HepG2 (cell line): ENCODE results near the gene TPRN. TPM values are rescaled to one million over a fixed set of nuclear protein-coding genes. Genes with fewer than 3 reads are reported as not detected.

Experiments used
- BORCS8-MEF2B ChIP-seq: sonication (generic); formaldehyde crosslinking; IDR thresholded peaks from 2 replicates; pipeline ENCODE4 v1.8.0; 2022; ENCODE audit warnings: mild to moderate bottlenecking, missing genetic modification reagents
- CCDC6 ChIP-seq: sonication (generic); formaldehyde crosslinking; IDR thresholded peaks from 2 replicates; pipeline ENCODE4 v1.8.1; 2022; ENCODE audit warnings: mild to moderate bottlenecking, missing genetic modification reagents, moderate library complexity
- FOXJ3 ChIP-seq: sonication (generic); formaldehyde crosslinking; IDR thresholded peaks from 2 replicates; pipeline ENCODE4 v1.4.0; 2020; ENCODE audit warnings: missing genetic modification reagents, mild to moderate bottlenecking, borderline replicate concordance
- GATAD1 ChIP-seq: IDR thresholded peaks from 2 replicates; pipeline ENCODE4 v1.6.1; 2016; ENCODE audit warnings: missing genetic modification reagents, missing compliant biosample characterization
- HNF4A ChIP-seq: sonication (generic); formaldehyde crosslinking; IDR thresholded peaks from 2 replicates; pipeline ENCODE4 v1.4.0; 2020; ENCODE audit warnings: missing genetic modification reagents
- HNRNPL ChIP-seq: fragments of 200-400 bp; formaldehyde crosslinking; IDR thresholded peaks from 2 replicates; pipeline ENCODE4 v1.6.1; 2017; ENCODE audit warnings: mild to moderate bottlenecking, low read depth, low read length
- IRF2 ChIP-seq: IDR thresholded peaks from 2 replicates; pipeline ENCODE4 v1.6.1; 2018; ENCODE audit warnings: missing genetic modification reagents, missing compliant biosample characterization
- KDM6A ChIP-seq: IDR thresholded peaks from 2 replicates; pipeline ENCODE4 v1.6.1; 2016; ENCODE audit warnings: low read depth
- RELA ChIP-seq: sonication (generic); formaldehyde crosslinking; IDR thresholded peaks from 2 replicates; pipeline ENCODE4 v1.4.0; 2020; ENCODE audit warnings: missing genetic modification reagents
- SNAI1 ChIP-seq: sonication (generic); formaldehyde crosslinking; IDR thresholded peaks from 2 replicates; pipeline ENCODE4 v1.5.0; 2020; ENCODE audit warnings: mild to moderate bottlenecking, missing genetic modification reagents, borderline replicate concordance
- SOX6 ChIP-seq, 2 experiments: fragments of 450-650 bp in 1 of 2; sonication (generic) in 1 of 2; formaldehyde crosslinking in 1 of 2; IDR thresholded peaks; 2 replicates each; pipeline versions ENCODE4 v1.4.0 to v1.6.1; 2017 to 2020; ENCODE audit warnings: antibody characterized with exemption in 1 of 2, mild to moderate bottlenecking in 1 of 2, missing genetic modification reagents in 1 of 2
- TBX3 ChIP-seq: fragments of 450-650 bp; IDR thresholded peaks from 2 replicates; pipeline ENCODE4 v1.6.1; 2017; ENCODE audit warnings: antibody characterized with exemption, mild to moderate bottlenecking, inconsistent platforms, borderline replicate concordance
- XRCC5 ChIP-seq: fragments of 200-400 bp; formaldehyde crosslinking; optimal IDR thresholded peaks from 2 replicates; pipeline ENCODE3; 2017; ENCODE audit warnings: mild to moderate bottlenecking, low read length
- ZMAT3 ChIP-seq: sonication (generic); formaldehyde crosslinking; conservative IDR thresholded peaks from 2 replicates; pipeline ENCODE4 v1.7.0; 2021; ENCODE audit warnings: missing genetic modification reagents
- ZMYM2 ChIP-seq: sonication (generic); formaldehyde crosslinking; IDR thresholded peaks from 2 replicates; pipeline ENCODE4 v1.8.0; 2022; ENCODE audit warnings: mild to moderate bottlenecking, missing genetic modification reagents
- ZNF251 ChIP-seq: sonication (generic); formaldehyde crosslinking; IDR thresholded peaks from 2 replicates; pipeline ENCODE4 v1.9.0; 2021; ENCODE audit warnings: mild to moderate bottlenecking, missing genetic modification reagents
- ZNF543 ChIP-seq: sonication (generic); formaldehyde crosslinking; IDR thresholded peaks from 2 replicates; pipeline ENCODE4 v1.4.0; 2020; ENCODE audit warnings: mild to moderate bottlenecking, missing genetic modification reagents
- polyA plus RNA-seq, 8 experiments: library from polyadenylated mRNA; depleted of rRNA in 3 of 8; stranded (reverse) in 7 of 8; unstranded in 1 of 8; fragments of >200 nt; fragmentation: Illumina TruSeq in 4 of 8; extraction: Trizol in 4 of 8; gene quantifications; 2 replicates each; pipeline versions ENCODE4 v1.2.1 to v1.2.3, GENCODE V29; 2011 to 2016; ENCODE audit warnings: low read depth in 4 of 8, missing spikeins in 1 of 8, mixed read lengths in 1 of 8; ENCODE audit not compliant: insufficient read depth in 1 of 8
- total RNA-seq, 5 experiments: library from RNA; depleted of rRNA; stranded (reverse); fragments of >200 nt; fragmentation: Illumina TruSeq; extraction: Trizol; gene quantifications; 2 replicates each; pipeline ENCODE4 v1.2.3, GENCODE V29; 2016; ENCODE audit warnings: low read depth in 1 of 5
- TF ChIP-seq, protein P1 (sequence below): IDR thresholded peaks from 2 replicates; pipeline ENCODE4 v1.6.1; 2016; ENCODE audit warnings: low read depth, borderline replicate concordance
- TF ChIP-seq, protein P2 (sequence below): IDR thresholded peaks from 2 replicates; pipeline ENCODE4 v1.6.1; 2016; ENCODE audit warnings: mild to moderate bottlenecking
- TF ChIP-seq, protein P3 (sequence below): sonication (generic); formaldehyde crosslinking; IDR thresholded peaks from 2 replicates; pipeline ENCODE4 v1.5.1; 2020; ENCODE audit warnings: missing genetic modification reagents, mild to moderate bottlenecking, borderline replicate concordance
- TF ChIP-seq, protein P4 (sequence below): IDR thresholded peaks from 2 replicates; pipeline ENCODE4 v1.6.1; 2016; ENCODE audit warnings: missing genetic modification reagents, missing compliant biosample characterization
- TF ChIP-seq, protein P5 (sequence below): sonication (generic); formaldehyde crosslinking; IDR thresholded peaks from 2 replicates; pipeline ENCODE4 v1.8.0; 2022; ENCODE audit warnings: mild to moderate bottlenecking, missing genetic modification reagents, moderate library complexity
- TF ChIP-seq, protein P6 (sequence below): IDR thresholded peaks from 2 replicates; pipeline ENCODE4 v1.6.1; 2016; ENCODE audit warnings: control low read depth

The TPRN gene
- total and polyA plus RNA-seq, 2 of the 13 experiments (the other 11 are each of a cell fraction or from before 2014, with no cell fraction given): 10.1 to 19.2 TPM

DNA sequence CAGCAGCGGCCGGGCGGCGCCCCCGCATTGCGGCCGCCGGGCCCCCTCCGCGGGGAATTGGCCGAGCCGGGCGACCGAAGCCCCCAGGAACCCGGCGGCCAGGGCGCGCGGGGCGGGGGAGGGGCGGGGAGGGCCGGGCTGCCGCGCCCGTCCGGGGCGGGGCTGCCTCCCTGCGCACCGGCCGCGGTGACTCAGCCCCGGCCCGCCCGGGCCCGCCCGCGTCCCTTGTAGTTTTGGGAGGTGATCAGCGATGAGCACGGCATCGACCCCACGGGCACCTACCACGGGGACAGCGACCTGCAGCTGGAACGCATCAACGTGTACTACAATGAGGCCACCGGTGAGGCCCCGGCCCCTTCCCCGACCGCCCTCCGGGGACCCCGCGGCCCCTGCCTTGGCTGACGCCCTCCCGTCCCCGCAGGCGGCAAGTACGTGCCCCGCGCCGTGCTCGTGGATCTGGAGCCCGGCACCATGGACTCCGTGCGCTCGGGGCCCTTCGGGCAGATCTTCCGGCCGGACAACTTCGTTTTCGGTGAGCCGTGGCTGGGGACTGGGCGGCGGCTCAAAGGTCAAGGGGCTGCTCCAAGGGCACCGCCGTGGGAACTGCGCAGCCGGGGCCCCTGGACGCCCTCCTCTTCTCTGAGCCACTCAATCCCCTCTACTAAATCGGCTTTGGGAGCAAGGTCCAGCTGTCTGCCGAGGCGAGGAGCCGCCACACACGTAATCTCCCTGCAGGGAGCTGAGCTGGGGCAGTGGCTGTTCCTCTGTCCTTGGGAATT lies 41.1 kb upstream of the TPRN start (continued):
- TF ChIP-seq FOXJ3 (CRISPR knock-in tag): 0 out of 2 replicates have a peak, but pooled peaks have one; percentile 22
- TF ChIP-seq, protein P1, sequence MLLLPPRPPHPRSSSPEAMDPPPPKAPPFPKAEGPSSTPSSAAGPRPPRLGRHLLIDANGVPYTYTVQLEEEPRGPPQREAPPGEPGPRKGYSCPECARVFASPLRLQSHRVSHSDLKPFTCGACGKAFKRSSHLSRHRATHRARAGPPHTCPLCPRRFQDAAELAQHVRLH: 0 out of 2 replicates have a peak, but pooled peaks have one; percentile 21
- TF ChIP-seq KDM6A (CRISPR knock-in tag): 0 out of 2 replicates have a peak, but pooled peaks have one; percentile 28
- TF ChIP-seq, protein P2, sequence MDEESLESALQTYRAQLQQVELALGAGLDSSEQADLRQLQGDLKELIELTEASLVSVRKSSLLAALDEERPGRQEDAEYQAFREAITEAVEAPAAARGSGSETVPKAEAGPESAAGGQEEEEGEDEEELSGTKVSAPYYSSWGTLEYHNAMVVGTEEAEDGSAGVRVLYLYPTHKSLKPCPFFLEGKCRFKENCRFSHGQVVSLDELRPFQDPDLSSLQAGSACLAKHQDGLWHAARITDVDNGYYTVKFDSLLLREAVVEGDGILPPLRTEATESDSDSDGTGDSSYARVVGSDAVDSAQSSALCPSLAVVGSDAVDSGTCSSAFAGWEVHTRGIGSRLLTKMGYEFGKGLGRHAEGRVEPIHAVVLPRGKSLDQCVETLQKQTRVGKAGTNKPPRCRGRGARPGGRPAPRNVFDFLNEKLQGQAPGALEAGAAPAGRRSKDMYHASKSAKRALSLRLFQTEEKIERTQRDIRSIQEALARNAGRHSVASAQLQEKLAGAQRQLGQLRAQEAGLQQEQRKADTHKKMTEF (CRISPR knock-in tag): peak; percentile 53; the same call in 1 of the 2 replicates
- TF ChIP-seq SNAI1: peak; percentile 91
- TF ChIP-seq, protein P3, sequence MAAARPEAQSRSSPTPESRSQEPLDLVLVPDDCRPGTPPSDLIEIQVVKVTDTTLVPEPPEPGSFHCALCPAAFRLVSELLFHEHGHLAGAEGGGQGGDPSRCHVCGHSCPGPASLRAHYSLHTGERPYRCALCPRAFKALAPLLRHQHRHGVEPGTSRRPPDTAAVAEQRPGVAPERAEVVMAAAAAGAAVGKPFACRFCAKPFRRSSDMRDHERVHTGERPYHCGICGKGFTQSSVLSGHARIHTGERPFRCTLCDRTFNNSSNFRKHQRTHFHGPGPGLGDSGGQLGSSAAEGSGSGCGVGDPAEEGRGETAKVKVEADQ (CRISPR knock-in tag): peak; percentile 34; the same call in 1 of the 2 replicates
- TF ChIP-seq IRF2 (CRISPR knock-in tag): peak; percentile 12; the same call in 1 of the 2 replicates
- TF ChIP-seq SOX6 (IDR thresholded peaks at IDR 0.05): no peak
- TF ChIP-seq SOX6 (CRISPR knock-in tag; IDR thresholded peaks at IDR 0.05): peak; percentile 58
- 0 out of 2 replicates have a peak, but pooled peaks have one; percentile 28 for TF ChIP-seq HNRNPL
- no peak for TF ChIP-seq ZNF251 (CRISPR knock-in tag)
- TF ChIP-seq ZNF543 (CRISPR knock-in tag): 0 out of 2 replicates have a peak, but pooled peaks have one; percentile 29
- TF ChIP-seq, protein P4, sequence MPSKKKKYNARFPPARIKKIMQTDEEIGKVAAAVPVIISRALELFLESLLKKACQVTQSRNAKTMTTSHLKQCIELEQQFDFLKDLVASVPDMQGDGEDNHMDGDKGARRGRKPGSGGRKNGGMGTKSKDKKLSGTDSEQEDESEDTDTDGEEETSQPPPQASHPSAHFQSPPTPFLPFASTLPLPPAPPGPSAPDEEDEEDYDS (CRISPR knock-in tag): peak; percentile 24; the same call in 1 of the 2 replicates
- peak; percentile 43 for TF ChIP-seq XRCC5
- TF ChIP-seq ZMAT3 (CRISPR knock-in tag): peak; percentile 27; the same call in 1 of the 2 replicates
- TF ChIP-seq BORCS8-MEF2B: peak; percentile 37; the same call in 1 of the 2 replicates
- TF ChIP-seq, protein P5, sequence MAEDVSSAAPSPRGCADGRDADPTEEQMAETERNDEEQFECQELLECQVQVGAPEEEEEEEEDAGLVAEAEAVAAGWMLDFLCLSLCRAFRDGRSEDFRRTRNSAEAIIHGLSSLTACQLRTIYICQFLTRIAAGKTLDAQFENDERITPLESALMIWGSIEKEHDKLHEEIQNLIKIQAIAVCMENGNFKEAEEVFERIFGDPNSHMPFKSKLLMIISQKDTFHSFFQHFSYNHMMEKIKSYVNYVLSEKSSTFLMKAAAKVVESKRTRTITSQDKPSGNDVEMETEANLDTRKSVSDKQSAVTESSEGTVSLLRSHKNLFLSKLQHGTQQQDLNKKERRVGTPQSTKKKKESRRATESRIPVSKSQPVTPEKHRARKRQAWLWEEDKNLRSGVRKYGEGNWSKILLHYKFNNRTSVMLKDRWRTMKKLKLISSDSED: no peak
- 0 out of 2 replicates have a peak, but pooled peaks have one; percentile 43 for TF ChIP-seq GATAD1 (CRISPR knock-in tag)
- peak; percentile 89 for TF ChIP-seq HNF4A (CRISPR knock-in tag)
- TF ChIP-seq RELA (CRISPR knock-in tag): no peak
- TF ChIP-seq, protein P6, sequence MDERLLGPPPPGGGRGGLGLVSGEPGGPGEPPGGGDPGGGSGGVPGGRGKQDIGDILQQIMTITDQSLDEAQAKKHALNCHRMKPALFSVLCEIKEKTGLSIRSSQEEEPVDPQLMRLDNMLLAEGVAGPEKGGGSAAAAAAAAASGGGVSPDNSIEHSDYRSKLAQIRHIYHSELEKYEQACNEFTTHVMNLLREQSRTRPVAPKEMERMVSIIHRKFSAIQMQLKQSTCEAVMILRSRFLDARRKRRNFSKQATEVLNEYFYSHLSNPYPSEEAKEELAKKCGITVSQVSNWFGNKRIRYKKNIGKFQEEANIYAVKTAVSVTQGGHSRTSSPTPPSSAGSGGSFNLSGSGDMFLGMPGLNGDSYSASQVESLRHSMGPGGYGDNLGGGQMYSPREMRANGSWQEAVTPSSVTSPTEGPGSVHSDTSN (CRISPR knock-in tag): no peak
- no peak for TF ChIP-seq TBX3
- TF ChIP-seq ZMYM2: peak; percentile 34; the same call in 1 of the 2 replicates
- no peak for TF ChIP-seq CCDC6
